HG03039 (cell line): Measurements from ENCODE around the gene ACTR8.

Source experiments
- ATAC-seq: cut with Tn5 transposase; IDR thresholded peaks from one replicate; pipeline ENCODE4 v1.9.1; 2021; ENCODE audit warnings: mild to moderate bottlenecking, moderate library complexity; ENCODE audit not compliant: unreplicated experiment

Gene ACTR8

GRCh38 chr3:53836084-53836872 lies 45.7 kb downstream of the ACTR8 start:
- ATAC-seq, result no peak

- no peak for ATAC-seq
Observed at GRCh38 chr3:53835257-53835656, 46.7 kb downstream of the ACTR8 start.

GRCh38 chr3:53834429-53835095 lies 47.4 kb downstream of the ACTR8 start:
- no peak for ATAC-seq

GRCh38 chr3:53833700-53834099 lies 48.3 kb downstream of the ACTR8 start:
- ATAC-seq, result no peak

GRCh38 chr3:53833053-53833645 lies 48.8 kb downstream of the ACTR8 start:
- no peak for ATAC-seq

GRCh38 chr3:53830944-53831343 lies 51.0 kb downstream of the ACTR8 start:
- ATAC-seq, result no peak

- no peak for ATAC-seq
Observed at GRCh38 chr3:53829605-53830004, 52.3 kb downstream of the ACTR8 start.

GRCh38 chr3:53828581-53828980 lies 53.4 kb downstream of the ACTR8 start:
- ATAC-seq, result no peak

GRCh38 chr3:53826048-53826447 lies 55.9 kb downstream of the ACTR8 start:
- ATAC-seq, result no peak

- ATAC-seq, result no peak
Observed at GRCh38 chr3:53824795-53825194, 57.2 kb downstream of the ACTR8 start.

- no peak for ATAC-seq
Observed at GRCh38 chr3:53823956-53824657, 57.8 kb downstream of the ACTR8 start.

GRCh38 chr3:53823026-53823955 lies 58.7 kb downstream of the ACTR8 start:
- ATAC-seq, result no peak

- ATAC-seq, result no peak
Observed at GRCh38 chr3:53822331-53822741, 59.6 kb downstream of the ACTR8 start.

- ATAC-seq, result no peak
Observed at GRCh38 chr3:53821631-53822121, 60.3 kb downstream of the ACTR8 start.

GRCh38 chr3:53820756-53821580 lies 61.0 kb downstream of the ACTR8 start:
- ATAC-seq, result no peak

- ATAC-seq, result no peak
Observed at GRCh38 chr3:53820084-53820483, 61.9 kb downstream of the ACTR8 start.

- no peak for ATAC-seq
Observed at GRCh38 chr3:53819163-53819868, 62.6 kb downstream of the ACTR8 start.
